ENCODE results near the gene APC2.
A peak's percentile ranks its signal among the peaks of the same experiment; 100 is the strongest.

APC2 gene

DNA sequence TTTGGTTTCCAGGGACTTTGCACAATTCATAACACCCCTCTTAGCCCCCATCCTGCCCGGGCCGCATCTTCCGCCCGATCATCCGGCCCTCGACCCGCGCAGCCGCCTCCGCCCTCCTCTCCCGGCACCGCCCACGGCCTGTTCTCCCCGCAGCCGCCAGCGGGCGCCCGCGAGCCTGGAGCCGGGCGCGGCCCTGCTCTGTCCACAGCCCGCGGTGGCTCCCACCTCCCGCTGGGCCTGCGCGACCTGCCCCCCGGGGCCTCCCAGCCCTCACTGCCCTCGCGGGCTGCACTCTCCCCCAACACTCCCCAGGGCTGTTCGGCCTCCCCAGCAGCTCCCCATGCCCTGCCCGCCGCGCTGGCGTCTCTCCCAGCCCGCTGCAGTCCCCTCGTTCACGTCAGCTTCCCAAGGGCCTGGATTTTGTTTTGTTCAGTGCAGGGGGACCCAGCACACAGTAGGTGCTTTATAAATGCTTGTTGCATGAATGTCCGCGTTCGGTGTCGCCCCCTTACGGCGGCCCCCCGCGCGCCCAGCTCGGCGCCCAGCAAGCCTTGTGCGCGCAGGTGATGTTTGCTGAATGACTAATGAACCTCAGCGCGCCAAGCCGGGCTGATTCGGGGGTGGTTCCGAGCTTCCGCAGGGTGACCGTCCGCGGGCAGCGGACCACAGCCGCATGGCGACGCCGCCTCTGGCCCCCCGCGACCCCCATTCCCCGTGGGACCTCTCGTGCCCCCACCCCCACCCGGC is 4.6 kb upstream of the APC2 start:
- TF ChIP-seq, protein P1, sequence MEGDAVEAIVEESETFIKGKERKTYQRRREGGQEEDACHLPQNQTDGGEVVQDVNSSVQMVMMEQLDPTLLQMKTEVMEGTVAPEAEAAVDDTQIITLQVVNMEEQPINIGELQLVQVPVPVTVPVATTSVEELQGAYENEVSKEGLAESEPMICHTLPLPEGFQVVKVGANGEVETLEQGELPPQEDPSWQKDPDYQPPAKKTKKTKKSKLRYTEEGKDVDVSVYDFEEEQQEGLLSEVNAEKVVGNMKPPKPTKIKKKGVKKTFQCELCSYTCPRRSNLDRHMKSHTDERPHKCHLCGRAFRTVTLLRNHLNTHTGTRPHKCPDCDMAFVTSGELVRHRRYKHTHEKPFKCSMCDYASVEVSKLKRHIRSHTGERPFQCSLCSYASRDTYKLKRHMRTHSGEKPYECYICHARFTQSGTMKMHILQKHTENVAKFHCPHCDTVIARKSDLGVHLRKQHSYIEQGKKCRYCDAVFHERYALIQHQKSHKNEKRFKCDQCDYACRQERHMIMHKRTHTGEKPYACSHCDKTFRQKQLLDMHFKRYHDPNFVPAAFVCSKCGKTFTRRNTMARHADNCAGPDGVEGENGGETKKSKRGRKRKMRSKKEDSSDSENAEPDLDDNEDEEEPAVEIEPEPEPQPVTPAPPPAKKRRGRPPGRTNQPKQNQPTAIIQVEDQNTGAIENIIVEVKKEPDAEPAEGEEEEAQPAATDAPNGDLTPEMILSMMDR (IDR thresholded peaks at IDR 0.05; ENCODE audit: low read length, missing control alignments): peak; percentile 37
- peak overlapping the region; percentile 25 for H3K4me3 ChIP-seq (replicated peaks; ENCODE audit: low read depth, low read length)
- peak; percentile 47 for DNase-seq (ENCODE audit: low read depth)

DNA sequence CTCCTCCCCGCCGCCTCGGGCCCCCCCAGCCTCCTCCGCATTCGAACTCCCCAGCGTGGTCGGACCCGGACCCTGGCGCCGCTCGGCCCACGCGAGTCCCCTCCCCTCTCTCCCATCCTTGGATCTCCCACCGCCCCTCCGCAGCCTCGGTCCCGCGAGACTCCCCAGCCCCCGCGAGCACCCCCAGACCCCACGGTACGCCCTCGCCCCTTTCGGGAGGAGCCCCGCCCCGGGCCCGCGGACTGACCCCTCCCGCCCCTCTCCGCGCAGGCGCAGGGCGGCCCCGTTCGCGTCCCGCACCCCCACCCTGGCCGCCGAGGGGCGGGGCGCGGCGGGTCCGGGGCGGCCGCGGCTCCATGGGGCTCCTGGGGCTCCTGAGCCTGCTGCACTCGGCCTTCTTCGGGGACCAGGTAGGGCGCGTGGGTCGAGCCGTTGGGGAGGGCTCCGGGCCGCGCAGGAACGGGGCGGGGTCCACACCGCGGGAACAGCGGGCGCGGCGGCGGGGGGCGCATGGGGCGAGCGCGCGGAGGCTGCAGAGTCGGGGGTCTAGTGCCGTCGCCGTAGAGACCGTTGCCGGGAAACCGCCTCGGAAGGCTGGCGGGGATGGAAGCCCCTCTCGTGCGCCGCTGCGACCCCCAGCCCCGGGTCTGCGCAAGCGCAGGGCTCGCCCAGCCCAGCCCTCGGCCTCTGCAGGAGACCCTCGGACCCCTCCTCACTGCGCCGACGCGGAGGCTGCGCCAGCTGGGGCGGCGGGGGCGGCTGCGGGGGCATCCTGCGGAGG is 3.8 kb upstream of the APC2 start:
- H3K4me3 ChIP-seq (replicated peaks; ENCODE audit: low read depth, low read length): peak overlapping the region; percentile 14
- no peak for DNase-seq (ENCODE audit: low read depth)
- TF ChIP-seq, protein P1 (IDR thresholded peaks at IDR 0.05; ENCODE audit: low read length, missing control alignments): no peak

DNA sequence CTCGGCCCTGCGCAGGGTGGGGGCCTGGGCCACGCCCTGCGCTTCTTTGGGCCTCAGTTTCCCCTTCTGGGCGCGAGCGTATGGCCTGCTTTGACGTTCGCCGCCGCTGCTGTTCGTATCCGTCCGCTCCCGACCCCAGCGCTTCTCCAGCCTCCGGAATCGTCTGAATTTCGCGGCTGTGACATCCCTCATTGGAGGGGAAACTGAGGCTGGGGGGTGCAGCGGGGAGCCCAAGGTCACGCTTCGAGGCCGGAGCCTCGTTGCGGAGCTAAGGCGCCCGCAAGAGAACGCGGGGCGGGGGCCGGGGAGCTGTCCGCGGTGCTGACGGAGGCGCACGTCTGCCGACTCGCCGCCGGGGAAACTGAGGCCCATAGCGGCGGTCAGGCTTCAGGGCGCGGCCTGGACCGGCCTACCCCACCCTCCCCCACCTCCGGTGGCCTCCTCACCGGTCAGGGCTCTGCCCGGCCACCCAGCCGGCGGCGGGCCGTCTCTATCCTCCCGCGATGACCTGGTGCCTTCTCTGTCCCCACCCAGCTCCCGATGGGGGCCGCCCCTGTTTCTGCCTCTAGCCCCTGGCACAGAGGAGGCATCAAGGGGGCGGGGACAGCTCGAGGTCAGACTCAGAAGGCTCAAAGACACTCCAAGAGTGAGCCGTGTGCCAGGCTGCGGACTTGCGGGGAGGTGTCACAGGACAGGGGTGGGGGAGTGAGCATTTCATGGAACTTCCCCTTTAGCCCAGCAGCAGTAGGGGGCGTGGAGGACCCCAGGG is 3.0 kb upstream of the APC2 start:
- TF ChIP-seq, protein P1 (IDR thresholded peaks at IDR 0.05; ENCODE audit: low read length, missing control alignments): no peak
- no peak overlapping the region for H3K4me3 ChIP-seq (replicated peaks; ENCODE audit: low read depth, low read length)
- no peak for DNase-seq (ENCODE audit: low read depth)

DNA sequence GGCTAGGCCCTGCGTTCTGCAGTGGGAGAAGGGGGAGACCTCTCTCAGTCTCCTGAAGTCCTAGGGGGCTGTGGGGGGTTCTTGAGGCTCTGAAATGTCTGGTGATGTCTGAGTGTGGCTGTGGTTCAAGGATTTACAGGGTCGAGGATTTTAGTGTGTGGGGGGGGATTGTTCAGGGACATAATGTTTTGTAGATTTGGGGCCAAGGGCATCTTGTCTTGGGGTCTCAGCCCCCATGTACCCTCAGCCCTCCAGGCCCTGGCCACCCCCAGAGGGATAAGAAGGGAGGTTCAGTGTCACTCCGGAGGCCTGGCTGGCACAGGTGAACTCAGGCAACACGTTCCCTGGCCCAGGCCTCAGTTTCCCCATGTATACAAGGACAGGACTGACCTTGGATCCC is 2.4 kb upstream of the APC2 start:
- DNase-seq (ENCODE audit: low read depth): no peak
- H3K4me3 ChIP-seq (replicated peaks; ENCODE audit: low read depth, low read length): no peak overlapping the region

DNA sequence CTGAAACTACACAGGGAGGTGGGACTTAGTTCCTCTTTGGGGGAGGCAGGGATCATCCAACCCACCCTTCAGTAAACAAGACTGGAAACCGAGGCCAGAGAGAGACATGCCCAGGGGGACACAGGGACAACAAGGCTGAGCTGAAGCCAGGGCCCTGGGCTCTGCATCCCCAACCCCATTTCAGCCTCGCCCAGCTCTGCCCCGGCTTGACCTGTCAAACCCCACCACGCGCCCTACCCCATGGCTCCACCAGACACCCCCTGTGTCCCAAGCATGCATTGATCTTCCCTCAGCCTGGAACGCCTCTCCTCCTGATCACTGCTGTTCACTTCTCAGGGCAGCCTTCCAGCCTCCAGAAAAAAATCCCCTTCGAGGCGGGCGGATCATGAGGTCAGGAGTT is 2.0 kb upstream of the APC2 start:
- no peak for DNase-seq (ENCODE audit: low read depth)
- TF ChIP-seq, protein P1 (IDR thresholded peaks at IDR 0.05; ENCODE audit: low read length, missing control alignments): no peak
- no peak overlapping the region for H3K4me3 ChIP-seq (replicated peaks; ENCODE audit: low read depth, low read length)

More for the DNA sequence above, 2.4 kb upstream of the APC2 start:
- TF ChIP-seq, protein P1 (IDR thresholded peaks at IDR 0.05; ENCODE audit: low read length, missing control alignments): no peak

DNA sequence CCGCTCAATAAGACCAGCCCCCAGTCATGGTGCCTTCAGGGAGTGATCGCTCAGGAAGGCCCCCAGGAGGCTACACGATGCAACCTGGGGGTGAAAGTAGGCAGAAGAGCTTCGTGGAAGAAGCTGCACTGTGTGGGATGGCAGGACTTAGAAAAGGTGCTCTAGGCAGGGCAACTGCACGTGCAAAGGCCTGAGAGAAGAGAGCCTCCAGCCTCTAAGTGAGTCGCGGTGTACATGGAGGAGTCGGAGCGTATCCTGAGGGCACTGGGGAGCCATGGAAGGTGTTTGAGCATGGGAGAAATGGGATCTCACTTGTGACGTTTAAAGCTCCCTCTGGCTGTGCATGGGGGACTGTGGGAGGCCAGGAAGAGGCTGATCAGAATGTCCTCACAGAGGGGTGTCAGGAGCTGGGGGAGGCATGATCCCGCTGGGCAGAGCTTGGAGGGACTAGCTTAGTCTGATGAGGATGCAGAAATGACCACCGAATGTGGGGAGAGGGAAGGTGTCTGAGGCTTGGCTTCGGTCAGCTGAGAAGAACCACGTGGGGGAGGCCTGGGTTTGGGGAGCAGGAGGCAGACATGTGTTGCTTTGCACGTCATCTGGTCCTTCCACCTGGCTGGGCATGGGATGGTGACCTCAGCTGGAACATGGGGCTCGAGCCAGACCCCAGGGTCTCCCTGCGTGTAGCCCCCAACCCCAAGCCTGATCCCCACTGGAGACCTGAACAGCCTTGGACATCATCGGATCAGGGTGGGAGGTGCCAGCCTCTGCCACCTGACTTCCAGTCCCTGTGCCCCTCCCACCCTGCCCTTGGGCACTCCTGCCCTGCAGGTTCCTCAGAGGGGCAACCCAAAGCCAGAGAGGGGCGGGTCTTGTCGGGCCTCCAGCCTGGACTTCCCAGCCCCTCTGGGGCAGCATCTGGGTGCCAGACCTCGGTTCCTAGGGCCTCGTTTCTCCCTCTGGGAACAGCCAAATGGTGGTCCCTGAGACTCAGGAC is 1.1 kb downstream of the APC2 start:
- TF ChIP-seq, protein P1 (IDR thresholded peaks at IDR 0.05; ENCODE audit: low read length, missing control alignments): no peak
- no peak overlapping the region for H3K4me3 ChIP-seq (replicated peaks; ENCODE audit: low read depth, low read length)
- DNase-seq (ENCODE audit: low read depth): no peak
